Glomerular endothelial cell (primary cell): ENCODE data around the gene ZSCAN23. TPM values are rescaled to one million over a fixed set of nuclear protein-coding genes. Genes with fewer than 3 reads are reported as not detected.
"Not testable (repeated sequence)": the region's sequence is repeated elsewhere in the genome, so short reads cannot be mapped to it uniquely, and the experiment has no call there.

ENCODE experiments used
- DNase-seq: peaks from one replicate; pipeline ENCODE4 v3.0.0-alpha.2; 2011; ENCODE audit warnings: low read depth, low spot score; ENCODE audit errors: extremely low read depth
- total RNA-seq: library from RNA; depleted of rRNA; stranded (reverse); fragments of >200 nt; gene quantifications from 2 replicates; pipeline ENCODE4 v1.2.3, GENCODE V29; 2015

Gene ZSCAN23
- total RNA-seq, 1 donor from 2014 or later: 2.0 TPM

GRCh38 chr6:28442586-28442985, 705 bp downstream of the ZSCAN23 start:
- DNase-seq: no peak

GRCh38 chr6:28436404-28436803, 6.9 kb downstream of the ZSCAN23 start:
- DNase-seq: no peak

GRCh38 chr6:28433119-28433518, 10.2 kb downstream of the ZSCAN23 start:
- no peak for DNase-seq

- DNase-seq: no peak
Measured at GRCh38 chr6:28429781-28430180, 13.5 kb downstream of the ZSCAN23 start.

- DNase-seq: no peak
Measured at GRCh38 chr6:28425944-28426541, 17.2 kb downstream of the ZSCAN23 start.

GRCh38 chr6:28424163-28424562, 19.1 kb downstream of the ZSCAN23 start:
- no peak for DNase-seq

GRCh38 chr6:28423546-28423945, 19.7 kb downstream of the ZSCAN23 start:
- no peak for DNase-seq

- no peak for DNase-seq
Measured at GRCh38 chr6:28413681-28414080, 29.6 kb downstream of the ZSCAN23 start.

- DNase-seq: no peak
Measured at GRCh38 chr6:28410767-28411166, 32.5 kb downstream of the ZSCAN23 start.

- no peak for DNase-seq
Measured at GRCh38 chr6:28408076-28408802, 35.1 kb downstream of the ZSCAN23 start.

GRCh38 chr6:28407401-28407800, 35.9 kb downstream of the ZSCAN23 start:
- DNase-seq: no peak

GRCh38 chr6:28403923-28404322, 39.4 kb downstream of the ZSCAN23 start:
- not testable (repeated sequence) for DNase-seq

GRCh38 chr6:28402197-28402596, 41.1 kb downstream of the ZSCAN23 start:
- DNase-seq: no peak

- no peak for DNase-seq
Measured at GRCh38 chr6:28401172-28401571, 42.1 kb downstream of the ZSCAN23 start.

- no peak for DNase-seq
Measured at GRCh38 chr6:28400122-28400451, 43.2 kb downstream of the ZSCAN23 start.

GRCh38 chr6:28399350-28400121, 43.8 kb downstream of the ZSCAN23 start, which contains the start of gene ZSCAN12:
TSS of gene ZSCAN12 (minus strand) at chr6:28399747. CDS start at chr6:28398405, 1,342 bp downstream.
- peak; percentile 44 for DNase-seq

GRCh38 chr6:28395918-28396317, 47.4 kb downstream of the ZSCAN23 start:
- DNase-seq: no peak

GRCh38 chr6:28393912-28394662, 49.2 kb downstream of the ZSCAN23 start:
- no peak for DNase-seq

GRCh38 chr6:28390688-28391087, 52.6 kb downstream of the ZSCAN23 start:
- DNase-seq: no peak

- DNase-seq: no peak
Measured at GRCh38 chr6:28384143-28384533, 59.2 kb downstream of the ZSCAN23 start.
